ENCODE results near the gene CD247.

GRCh38 chr1:167488786-167489185, 29.5 kb downstream of the CD247 start:
- TF ChIP-seq CTCF (conservative IDR thresholded peaks at IDR 0.05; ENCODE audit: low read depth, low read length), result no peak
- no peak for TF ChIP-seq MAFK (IDR thresholded peaks at IDR 0.05; ENCODE audit: low read depth, low read length)
- TF ChIP-seq POLR2A (IDR thresholded peaks at IDR 0.05; ENCODE audit: low read depth, low read length), result no peak
- no peak for TF ChIP-seq USF2 (IDR thresholded peaks at IDR 0.05; ENCODE audit: low read depth, low read length)
- no peak for TF ChIP-seq MXI1 (IDR thresholded peaks at IDR 0.05; ENCODE audit: borderline replicate concordance, low read depth, low read length)
- no peak for TF ChIP-seq SMC3 (IDR thresholded peaks at IDR 0.05; ENCODE audit: low read depth, low read length)
- no peak for TF ChIP-seq RAD21 (IDR thresholded peaks at IDR 0.05; ENCODE audit: low read length)
- no peak for TF ChIP-seq BHLHE40 (IDR thresholded peaks at IDR 0.05; ENCODE audit: low read depth, low read length)
